Stimulated activated CD8-positive, alpha-beta memory T cell treated with anti-CD3 and anti-CD28 coated beads, Interleukin-4, amount 100 ng/mL, for 24 hours (primary cell): ENCODE measurements around the gene ZC3H12D.
A peak's percentile ranks its signal among the peaks of the same experiment; 100 is the strongest.

Source experiments
- DNase-seq: peaks from one replicate; pipeline ENCODE4 v3.0.0-alpha.2; 2020; ENCODE audit warnings: low read depth

The ZC3H12D gene

GRCh38 chr6:149443411-149444181 is 41.2 kb downstream of the ZC3H12D start:
- no peak for DNase-seq

- no peak for DNase-seq
Observed at GRCh38 chr6:149441740-149442139, 43.1 kb downstream of the ZC3H12D start.

- DNase-seq = no peak
Observed at GRCh38 chr6:149440735-149441671, 43.8 kb downstream of the ZC3H12D start.

- no peak for DNase-seq
Observed at GRCh38 chr6:149439626-149440025, 45.2 kb downstream of the ZC3H12D start.

GRCh38 chr6:149438855-149439254 is 46.0 kb downstream of the ZC3H12D start:
- no peak for DNase-seq

GRCh38 chr6:149437212-149437611 is 47.6 kb downstream of the ZC3H12D start:
- no peak for DNase-seq

GRCh38 chr6:149436647-149437046 is 48.2 kb downstream of the ZC3H12D start:
- DNase-seq = no peak

GRCh38 chr6:149435919-149436586 is 48.8 kb downstream of the ZC3H12D start:
- no peak for DNase-seq

- DNase-seq = no peak
Observed at GRCh38 chr6:149433881-149434280, 50.9 kb downstream of the ZC3H12D start.

- DNase-seq = no peak
Observed at GRCh38 chr6:149433405-149433804, 51.4 kb downstream of the ZC3H12D start.

GRCh38 chr6:149431905-149432775 is 52.7 kb downstream of the ZC3H12D start:
- peak; percentile 82 for DNase-seq

- DNase-seq = no peak
Observed at GRCh38 chr6:149429427-149430360, 55.1 kb downstream of the ZC3H12D start.

- no peak for DNase-seq
Observed at GRCh38 chr6:149428606-149429005, 56.2 kb downstream of the ZC3H12D start.

- DNase-seq = no peak
Observed at GRCh38 chr6:149425754-149426153, 59.1 kb downstream of the ZC3H12D start.

GRCh38 chr6:149425224-149425623 is 59.6 kb downstream of the ZC3H12D start:
- no peak for DNase-seq

- no peak for DNase-seq
Observed at GRCh38 chr6:149423964-149424440, 60.8 kb downstream of the ZC3H12D start.

- DNase-seq = no peak
Observed at GRCh38 chr6:149422581-149422980, 62.2 kb downstream of the ZC3H12D start.

GRCh38 chr6:149421132-149421531 is 63.7 kb downstream of the ZC3H12D start:
- DNase-seq = no peak

- no peak for DNase-seq
Observed at GRCh38 chr6:149419696-149420404, 65.0 kb downstream of the ZC3H12D start.

- DNase-seq = no peak
Observed at GRCh38 chr6:149414821-149415220, 70.0 kb downstream of the ZC3H12D start.
